Liver (tissue), 3 donors: ENCODE data around the gene WDR1.

Experiments
- FOXA1 ChIP-seq: IDR thresholded peaks from 2 replicates; pipeline ENCODE4 v1.6.1; 2016; ENCODE audit warnings: antibody characterized with exemption
- RAD21 ChIP-seq, 2 donors: IDR thresholded peaks; 2 replicates each; pipeline ENCODE4 v1.6.1; 2016; ENCODE audit warnings: antibody characterized with exemption in 2 of 2, mild to moderate bottlenecking in 2 of 2
- RXRA ChIP-seq, 2 donors: IDR thresholded peaks; 2 replicates each; pipeline ENCODE4 v1.6.1; 2017 to 2018; ENCODE audit warnings: antibody characterized with exemption in 2 of 2, mild to moderate bottlenecking in 1 of 2
- SP1 ChIP-seq: IDR thresholded peaks from 2 replicates; pipeline ENCODE4 v1.6.1; 2018; ENCODE audit warnings: antibody characterized with exemption, mild to moderate bottlenecking
- TF ChIP-seq, protein P1 (sequence below): fragments of 150-350 bp; IDR thresholded peaks from 2 replicates; pipeline ENCODE4 v1.5.1; 2017; ENCODE audit warnings: improper control_type of control experiment, low read depth, low read length; ENCODE audit not compliant: missing input control
- TF ChIP-seq, protein P2 (sequence below): IDR thresholded peaks from 2 replicates; pipeline ENCODE4 v1.6.1; 2016; ENCODE audit warnings: antibody characterized with exemption, mild to moderate bottlenecking
- TF ChIP-seq, protein P3 (sequence below): IDR thresholded peaks from 2 replicates; pipeline ENCODE4 v1.6.1; 2016; ENCODE audit warnings: antibody characterized with exemption
- donor health status: healthy.
- donor health status: healthy.

DNA sequence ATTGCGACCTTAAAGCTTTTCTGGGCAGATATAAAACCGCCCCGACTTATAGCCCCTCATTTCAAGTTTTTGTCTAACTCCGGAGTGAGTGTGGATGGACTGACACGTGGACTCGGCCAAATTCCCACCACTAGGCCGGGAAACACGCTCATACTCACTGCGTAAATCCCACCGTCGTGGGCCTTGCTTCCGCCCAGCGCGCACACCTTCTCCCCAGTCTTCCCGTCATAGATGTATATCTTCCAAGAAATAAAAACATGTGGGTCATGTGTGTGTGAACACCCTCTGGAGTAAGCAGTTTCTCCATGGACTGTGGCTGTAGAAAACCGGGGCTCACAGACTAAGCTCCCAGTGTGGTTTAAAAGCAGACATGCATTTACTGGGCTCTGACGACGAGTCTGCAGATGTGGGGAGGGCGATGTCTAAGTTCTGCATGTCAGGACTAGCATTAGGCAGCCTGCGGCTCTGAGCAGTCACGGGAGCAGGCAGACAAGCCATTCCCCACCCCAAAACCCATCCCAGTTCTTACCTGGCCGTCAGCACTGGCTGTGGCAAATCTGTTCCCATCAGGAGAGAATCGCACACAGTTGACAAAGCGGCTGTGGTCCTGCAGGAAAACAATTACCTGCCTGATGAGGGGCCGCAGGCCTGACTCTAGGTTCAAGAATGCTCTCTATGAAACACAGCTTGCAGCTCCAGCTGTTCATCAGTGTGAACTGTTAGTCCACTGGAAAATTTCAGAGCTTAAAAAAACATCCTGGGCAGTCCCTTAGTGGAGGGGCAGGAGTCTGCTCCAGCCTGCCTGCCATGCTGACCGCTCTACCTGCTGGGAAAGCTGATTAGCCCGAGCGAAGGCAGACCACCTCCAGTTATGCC lies 28.2 kb downstream of the WDR1 start:
- TF ChIP-seq, protein P1, sequence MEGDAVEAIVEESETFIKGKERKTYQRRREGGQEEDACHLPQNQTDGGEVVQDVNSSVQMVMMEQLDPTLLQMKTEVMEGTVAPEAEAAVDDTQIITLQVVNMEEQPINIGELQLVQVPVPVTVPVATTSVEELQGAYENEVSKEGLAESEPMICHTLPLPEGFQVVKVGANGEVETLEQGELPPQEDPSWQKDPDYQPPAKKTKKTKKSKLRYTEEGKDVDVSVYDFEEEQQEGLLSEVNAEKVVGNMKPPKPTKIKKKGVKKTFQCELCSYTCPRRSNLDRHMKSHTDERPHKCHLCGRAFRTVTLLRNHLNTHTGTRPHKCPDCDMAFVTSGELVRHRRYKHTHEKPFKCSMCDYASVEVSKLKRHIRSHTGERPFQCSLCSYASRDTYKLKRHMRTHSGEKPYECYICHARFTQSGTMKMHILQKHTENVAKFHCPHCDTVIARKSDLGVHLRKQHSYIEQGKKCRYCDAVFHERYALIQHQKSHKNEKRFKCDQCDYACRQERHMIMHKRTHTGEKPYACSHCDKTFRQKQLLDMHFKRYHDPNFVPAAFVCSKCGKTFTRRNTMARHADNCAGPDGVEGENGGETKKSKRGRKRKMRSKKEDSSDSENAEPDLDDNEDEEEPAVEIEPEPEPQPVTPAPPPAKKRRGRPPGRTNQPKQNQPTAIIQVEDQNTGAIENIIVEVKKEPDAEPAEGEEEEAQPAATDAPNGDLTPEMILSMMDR, result no peak
- TF ChIP-seq FOXA1 (no peak), SP1 (no peak), RXRA (IDR thresholded peaks at IDR 0.05) (no peak), RAD21 (IDR thresholded peaks at IDR 0.05) (no peak)
- TF ChIP-seq, protein P2, sequence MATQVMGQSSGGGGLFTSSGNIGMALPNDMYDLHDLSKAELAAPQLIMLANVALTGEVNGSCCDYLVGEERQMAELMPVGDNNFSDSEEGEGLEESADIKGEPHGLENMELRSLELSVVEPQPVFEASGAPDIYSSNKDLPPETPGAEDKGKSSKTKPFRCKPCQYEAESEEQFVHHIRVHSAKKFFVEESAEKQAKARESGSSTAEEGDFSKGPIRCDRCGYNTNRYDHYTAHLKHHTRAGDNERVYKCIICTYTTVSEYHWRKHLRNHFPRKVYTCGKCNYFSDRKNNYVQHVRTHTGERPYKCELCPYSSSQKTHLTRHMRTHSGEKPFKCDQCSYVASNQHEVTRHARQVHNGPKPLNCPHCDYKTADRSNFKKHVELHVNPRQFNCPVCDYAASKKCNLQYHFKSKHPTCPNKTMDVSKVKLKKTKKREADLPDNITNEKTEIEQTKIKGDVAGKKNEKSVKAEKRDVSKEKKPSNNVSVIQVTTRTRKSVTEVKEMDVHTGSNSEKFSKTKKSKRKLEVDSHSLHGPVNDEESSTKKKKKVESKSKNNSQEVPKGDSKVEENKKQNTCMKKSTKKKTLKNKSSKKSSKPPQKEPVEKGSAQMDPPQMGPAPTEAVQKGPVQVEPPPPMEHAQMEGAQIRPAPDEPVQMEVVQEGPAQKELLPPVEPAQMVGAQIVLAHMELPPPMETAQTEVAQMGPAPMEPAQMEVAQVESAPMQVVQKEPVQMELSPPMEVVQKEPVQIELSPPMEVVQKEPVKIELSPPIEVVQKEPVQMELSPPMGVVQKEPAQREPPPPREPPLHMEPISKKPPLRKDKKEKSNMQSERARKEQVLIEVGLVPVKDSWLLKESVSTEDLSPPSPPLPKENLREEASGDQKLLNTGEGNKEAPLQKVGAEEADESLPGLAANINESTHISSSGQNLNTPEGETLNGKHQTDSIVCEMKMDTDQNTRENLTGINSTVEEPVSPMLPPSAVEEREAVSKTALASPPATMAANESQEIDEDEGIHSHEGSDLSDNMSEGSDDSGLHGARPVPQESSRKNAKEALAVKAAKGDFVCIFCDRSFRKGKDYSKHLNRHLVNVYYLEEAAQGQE, result no peak
- TF ChIP-seq, protein P3, sequence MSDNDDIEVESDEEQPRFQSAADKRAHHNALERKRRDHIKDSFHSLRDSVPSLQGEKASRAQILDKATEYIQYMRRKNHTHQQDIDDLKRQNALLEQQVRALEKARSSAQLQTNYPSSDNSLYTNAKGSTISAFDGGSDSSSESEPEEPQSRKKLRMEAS, result no peak
